ENCODE data around the gene VPS8.

VPS8 gene

GRCh38 chr3:184825121-184825820, 13.3 kb downstream of the VPS8 start:
- H4K20me1 ChIP-seq (ENCODE audit: insufficient read depth, low read length) = no peaks in the 10 kb centered on the region

GRCh38 chr3:184827572-184827971, 15.6 kb downstream of the VPS8 start:
- Histone ChIP-seq H3K36me3 (ENCODE audit: insufficient read depth, low read length) (peaks cover 38% of the 10 kb centered on the region), H3K4me2 (ENCODE audit: low read length) (no peak overlapping the region), H4K20me1 (ENCODE audit: insufficient read depth, low read length) (no peaks in the 10 kb centered on the region), H3K9me2 (ENCODE audit: low read depth, low read length) (no peaks in the 10 kb centered on the region), H3K27me3 (ENCODE audit: insufficient read depth, low read length) (no peaks in the 10 kb centered on the region), H3K9ac (ENCODE audit: low read length) (no peak overlapping the region), H3K79me2 (ENCODE audit: insufficient read depth, low read length) (no peaks in the 10 kb centered on the region), H3K4me3 (ENCODE audit: low read depth, low read length, poor library complexity, severe bottlenecking) (no peak overlapping the region), H3K4me1 (ENCODE audit: insufficient read depth, low read length, severe bottlenecking) (peaks cover 14% of the 10 kb centered on the region), H2AFZ (ENCODE audit: low read length) (no peak overlapping the region), H3K9me3 (ENCODE audit: low read length) (no peaks in the 10 kb centered on the region), H3K27ac (ENCODE audit: low read depth, low read length, poor library complexity, severe bottlenecking) (no peak overlapping the region), H3F3A (ENCODE audit: insufficient read depth, low read length) (no peaks in the 10 kb centered on the region)
- TF ChIP-seq CTCF (IDR thresholded peaks at IDR 0.05; ENCODE audit: low read length) (no peak), EZH2 (IDR thresholded peaks at IDR 0.05; ENCODE audit: borderline replicate concordance, low read length) (no peak)

More at GRCh38 chr3:184825121-184825820, 13.3 kb downstream of the VPS8 start:
- Histone ChIP-seq H3F3A (ENCODE audit: insufficient read depth, low read length) (no peaks in the 10 kb centered on the region), H3K4me2 (ENCODE audit: low read length) (no peak overlapping the region), H3K79me2 (ENCODE audit: insufficient read depth, low read length) (no peaks in the 10 kb centered on the region), H3K9me2 (ENCODE audit: low read depth, low read length) (no peaks in the 10 kb centered on the region), H3K9me3 (ENCODE audit: low read length) (no peaks in the 10 kb centered on the region), H3K4me3 (ENCODE audit: low read depth, low read length, poor library complexity, severe bottlenecking) (no peak overlapping the region), H3K27me3 (ENCODE audit: insufficient read depth, low read length) (no peaks in the 10 kb centered on the region), H3K4me1 (ENCODE audit: insufficient read depth, low read length, severe bottlenecking) (peaks cover 14% of the 10 kb centered on the region), H2AFZ (ENCODE audit: low read length) (no peak overlapping the region), H3K36me3 (ENCODE audit: insufficient read depth, low read length) (peaks cover 15% of the 10 kb centered on the region), H3K9ac (ENCODE audit: low read length) (no peak overlapping the region), H3K27ac (ENCODE audit: low read depth, low read length, poor library complexity, severe bottlenecking) (no peak overlapping the region)
- no peak for TF ChIP-seq EZH2 (IDR thresholded peaks at IDR 0.05; ENCODE audit: borderline replicate concordance, low read length)
- no peak for TF ChIP-seq CTCF (IDR thresholded peaks at IDR 0.05; ENCODE audit: low read length)

- H3K36me3 ChIP-seq (ENCODE audit: insufficient read depth, low read length) = peaks cover 71% of the 10 kb centered on the region
- TF ChIP-seq CTCF (IDR thresholded peaks at IDR 0.05; ENCODE audit: low read length) (no peak), EZH2 (IDR thresholded peaks at IDR 0.05; ENCODE audit: borderline replicate concordance, low read length) (no peak)
These were observed 20.1 kb downstream of the VPS8 start for GRCh38 chr3:184832044-184832443.

More at GRCh38 chr3:184832044-184832443, 20.1 kb downstream of the VPS8 start:
- Histone ChIP-seq H3K4me2 (ENCODE audit: low read length) (no peak overlapping the region), H3F3A (ENCODE audit: insufficient read depth, low read length) (no peaks in the 10 kb centered on the region), H3K4me1 (ENCODE audit: insufficient read depth, low read length, severe bottlenecking) (peaks cover 8% of the 10 kb centered on the region), H4K20me1 (ENCODE audit: insufficient read depth, low read length) (no peaks in the 10 kb centered on the region), H3K9me3 (ENCODE audit: low read length) (no peaks in the 10 kb centered on the region), H2AFZ (ENCODE audit: low read length) (no peak overlapping the region), H3K9me2 (ENCODE audit: low read depth, low read length) (no peaks in the 10 kb centered on the region), H3K79me2 (ENCODE audit: insufficient read depth, low read length) (no peaks in the 10 kb centered on the region), H3K9ac (ENCODE audit: low read length) (no peak overlapping the region), H3K27me3 (ENCODE audit: insufficient read depth, low read length) (no peaks in the 10 kb centered on the region), H3K27ac (ENCODE audit: low read depth, low read length, poor library complexity, severe bottlenecking) (no peak overlapping the region), H3K4me3 (ENCODE audit: low read depth, low read length, poor library complexity, severe bottlenecking) (no peak overlapping the region)

All from OCI-LY1 (cell line).